HG03066 (cell line): ENCODE measurements around the gene SPATA33.
"Not testable (repeated sequence)": the region's sequence is repeated elsewhere in the genome, so short reads cannot be mapped to it uniquely, and the experiment has no call there.

Experiments
- ATAC-seq: cut with Tn5 transposase; IDR thresholded peaks from one replicate; pipeline ENCODE4 v1.9.1; 2021; ENCODE audit warnings: low read depth; ENCODE audit not compliant: unreplicated experiment

SPATA33 gene

GRCh38 chr16:89691231-89691985 is 33.8 kb downstream of the SPATA33 start:
- ATAC-seq: no peak

GRCh38 chr16:89691986-89692569 is 34.4 kb downstream of the SPATA33 start:
- no peak for ATAC-seq

GRCh38 chr16:89693289-89693731 is 35.7 kb downstream of the SPATA33 start:
- no peak for ATAC-seq

- no peak for ATAC-seq
These were observed 36.5 kb downstream of the SPATA33 start for GRCh38 chr16:89693931-89694783.

GRCh38 chr16:89694784-89695085 is 37.1 kb downstream of the SPATA33 start:
- ATAC-seq: not testable (repeated sequence)

GRCh38 chr16:89695086-89695874 is 37.6 kb downstream of the SPATA33 start:
- ATAC-seq: no peak

- no peak for ATAC-seq
These were observed 38.4 kb downstream of the SPATA33 start for GRCh38 chr16:89695875-89696669.

GRCh38 chr16:89696670-89697128 is 39.1 kb downstream of the SPATA33 start:
- ATAC-seq: no peak

- ATAC-seq: no peak
These were observed 39.6 kb downstream of the SPATA33 start for GRCh38 chr16:89697161-89697615.

- no peak for ATAC-seq
These were observed 40.1 kb downstream of the SPATA33 start for GRCh38 chr16:89697616-89698331.

GRCh38 chr16:89698717-89699116 is 41.1 kb downstream of the SPATA33 start:
- ATAC-seq: not testable (repeated sequence)

GRCh38 chr16:89699629-89700099 is 42.0 kb downstream of the SPATA33 start:
- not testable (repeated sequence) for ATAC-seq

- ATAC-seq: peak; percentile 42
These were observed 42.5 kb downstream of the SPATA33 start for GRCh38 chr16:89700100-89700648.

- ATAC-seq: no peak
These were observed 43.2 kb downstream of the SPATA33 start for GRCh38 chr16:89700649-89701424.

GRCh38 chr16:89701425-89702406 is 44.1 kb downstream of the SPATA33 start, which contains the start of gene SPATA2L:
TSS of gene SPATA2L (minus strand) at chr16:89701705. CDS start at chr16:89701232, 473 bp downstream.
- peak; percentile 57 for ATAC-seq

- ATAC-seq: no peak
These were observed 46.6 kb downstream of the SPATA33 start for GRCh38 chr16:89704281-89704680.
